GM11168 (cell line): Measurements from ENCODE around the gene PRDM16.

Experiments used
- in situ Hi-C: fragments of 300-500 bp; cut with MboI; formaldehyde crosslinking; loops from one replicate; pipeline ENCODE4 v1.12.0; 2022; ENCODE audit warnings: low sequenced_read_pairs; ENCODE audit not compliant: unreplicated experiment

The PRDM16 gene

GRCh38 chr1:3479511-3480368, 410.7 kb downstream of the PRDM16 start:
- in situ Hi-C loops = loop anchor here (10.0 kb wide), 1 partner anchor 145 kb away; the partner anchor contains the start of gene TPRG1L

- in situ Hi-C loops = loop anchor here (10.0 kb wide), 1 partner anchor 144 kb away; the partner anchor contains the start of gene TPRG1L
Observed at GRCh38 chr1:3480369-3480719, 411.3 kb downstream of the PRDM16 start.

- in situ Hi-C loops = loop anchor here (10.0 kb wide), 1 partner anchor 144 kb away; the partner anchor contains the start of gene TPRG1L
Observed at GRCh38 chr1:3481046-3481445, 412.0 kb downstream of the PRDM16 start.

- in situ Hi-C loops = loop anchor here (10.0 kb wide), 1 partner anchor 143 kb away; the partner anchor contains the start of gene TPRG1L
Observed at GRCh38 chr1:3481836-3482375, 412.9 kb downstream of the PRDM16 start.

GRCh38 chr1:3482378-3482849, 413.4 kb downstream of the PRDM16 start:
- in situ Hi-C loops = loop anchor here (10.0 kb wide), 1 partner anchor 142 kb away; the partner anchor contains the start of gene TPRG1L

GRCh38 chr1:3483380-3483779, 414.4 kb downstream of the PRDM16 start:
- in situ Hi-C loops = loop anchor here (10.0 kb wide), 1 partner anchor 141 kb away; the partner anchor contains the start of gene TPRG1L

DNA sequence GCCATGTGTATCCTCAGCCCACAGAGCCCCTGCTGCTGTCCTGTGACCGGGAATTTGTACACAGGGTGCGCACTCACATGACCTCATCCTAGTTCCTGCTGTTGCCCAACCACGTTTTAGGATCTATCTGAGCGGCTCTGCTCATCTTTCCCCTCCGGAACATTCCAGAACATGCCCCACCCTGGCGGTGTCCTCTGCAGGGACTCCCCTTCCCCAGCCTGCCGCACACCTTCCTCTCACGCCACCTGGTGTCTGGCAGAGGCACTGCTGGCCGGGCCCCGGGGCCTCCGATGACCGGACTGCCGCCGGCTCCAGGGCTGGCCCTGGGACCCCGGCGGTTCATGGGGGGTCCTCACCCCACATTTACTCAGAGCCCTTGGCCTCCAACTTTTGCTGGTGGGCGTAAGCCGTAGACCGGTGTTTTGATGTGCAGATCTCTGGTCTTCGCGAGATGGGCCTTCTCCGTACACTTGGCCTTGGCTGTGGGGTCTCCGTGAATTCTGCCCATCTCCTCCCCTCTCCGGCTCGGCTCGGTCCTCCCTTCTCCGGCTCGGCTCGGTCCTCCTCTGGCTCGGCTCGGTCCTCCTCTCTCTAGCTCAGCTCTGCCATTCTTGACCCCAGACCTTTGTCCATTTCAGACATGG, 414.9 kb downstream of the PRDM16 start:
- in situ Hi-C loops = loop anchor here (10.0 kb wide), 1 partner anchor 141 kb away; the partner anchor contains the start of gene TPRG1L

DNA sequence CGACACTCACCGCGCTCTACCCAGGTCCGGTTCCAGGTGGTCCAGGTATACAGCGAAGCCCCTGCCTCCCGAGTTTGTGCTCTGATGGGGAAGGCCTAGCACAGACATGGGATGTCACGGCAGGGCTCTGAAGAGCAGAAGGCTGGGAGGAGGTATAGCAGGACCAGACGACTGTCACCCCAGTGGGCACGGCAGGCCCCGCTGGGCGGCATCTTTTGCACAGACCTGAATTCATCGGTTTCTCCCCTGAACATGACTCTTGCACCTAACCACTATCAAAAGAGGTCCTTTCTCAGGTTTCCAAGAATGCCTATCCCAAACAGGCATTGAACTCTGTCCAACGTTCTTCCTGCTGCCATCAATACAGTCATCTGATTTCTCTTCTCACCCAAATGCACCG, 416.0 kb downstream of the PRDM16 start:
- in situ Hi-C loops = loop anchor here (10.0 kb wide), 1 partner anchor 140 kb away; the partner anchor contains the start of gene TPRG1L
